HG03457 (cell line): ENCODE results near the gene FCER1G.
A peak's percentile ranks its signal among the peaks of the same experiment; 100 is the strongest.
"Not testable (repeated sequence)": the region's sequence is repeated elsewhere in the genome, so short reads cannot be mapped to it uniquely, and the experiment has no call there.

Experiments used
- ATAC-seq: cut with Tn5 transposase; IDR thresholded peaks from one replicate; pipeline ENCODE4 v1.9.1; 2021; ENCODE audit warnings: moderate number of reproducible peaks; ENCODE audit not compliant: unreplicated experiment

FCER1G gene

GRCh38 chr1:161201836-161202712 lies 13.0 kb upstream of the FCER1G start, which contains the start of gene NDUFS2:
Gene NDUFS2, plus strand, starts transcription at chr1:161202367. Its CDS starts 19 bp downstream, at chr1:161202386.
- peak; percentile 86 for ATAC-seq

GRCh38 chr1:161206411-161207140 lies 8.5 kb upstream of the FCER1G start:
- ATAC-seq, result no peak

GRCh38 chr1:161207173-161207572 lies 7.9 kb upstream of the FCER1G start:
- no peak for ATAC-seq

- ATAC-seq, result no peak
These were observed 5.2 kb upstream of the FCER1G start for GRCh38 chr1:161209790-161210409.

- ATAC-seq, result no peak
These were observed 726 bp upstream of the FCER1G start for GRCh38 chr1:161214369-161214768.

- peak; percentile 75 for ATAC-seq
These were observed 2.0 kb downstream of the FCER1G start for GRCh38 chr1:161216945-161217712.

GRCh38 chr1:161217831-161218230 lies 2.7 kb downstream of the FCER1G start:
- ATAC-seq, result no peak

GRCh38 chr1:161218301-161219077 lies 3.4 kb downstream of the FCER1G start:
- no peak for ATAC-seq

- ATAC-seq, result no peak
These were observed 4.2 kb downstream of the FCER1G start for GRCh38 chr1:161219078-161219892.

GRCh38 chr1:161220002-161220401 lies 4.9 kb downstream of the FCER1G start:
- no peak for ATAC-seq

GRCh38 chr1:161222175-161223019 lies 7.3 kb downstream of the FCER1G start:
- ATAC-seq, result no peak

- ATAC-seq, result no peak
These were observed 9.0 kb downstream of the FCER1G start for GRCh38 chr1:161223805-161224694.

GRCh38 chr1:161224695-161225087 lies 9.6 kb downstream of the FCER1G start:
- ATAC-seq, result not testable (repeated sequence)

- ATAC-seq, result no peak
These were observed 10.1 kb downstream of the FCER1G start for GRCh38 chr1:161225178-161225533.

- ATAC-seq, result peak; percentile 86
These were observed 10.6 kb downstream of the FCER1G start, which contains the start of gene TOMM40L for GRCh38 chr1:161225534-161226319. Gene TOMM40L, plus strand, starts transcription at chr1:161226060. Its CDS starts 430 bp downstream, at chr1:161226490.

- ATAC-seq, result no peak
These were observed 11.2 kb downstream of the FCER1G start for GRCh38 chr1:161226320-161226711.
